Measurements from ENCODE around the gene CTCF.

DNA sequence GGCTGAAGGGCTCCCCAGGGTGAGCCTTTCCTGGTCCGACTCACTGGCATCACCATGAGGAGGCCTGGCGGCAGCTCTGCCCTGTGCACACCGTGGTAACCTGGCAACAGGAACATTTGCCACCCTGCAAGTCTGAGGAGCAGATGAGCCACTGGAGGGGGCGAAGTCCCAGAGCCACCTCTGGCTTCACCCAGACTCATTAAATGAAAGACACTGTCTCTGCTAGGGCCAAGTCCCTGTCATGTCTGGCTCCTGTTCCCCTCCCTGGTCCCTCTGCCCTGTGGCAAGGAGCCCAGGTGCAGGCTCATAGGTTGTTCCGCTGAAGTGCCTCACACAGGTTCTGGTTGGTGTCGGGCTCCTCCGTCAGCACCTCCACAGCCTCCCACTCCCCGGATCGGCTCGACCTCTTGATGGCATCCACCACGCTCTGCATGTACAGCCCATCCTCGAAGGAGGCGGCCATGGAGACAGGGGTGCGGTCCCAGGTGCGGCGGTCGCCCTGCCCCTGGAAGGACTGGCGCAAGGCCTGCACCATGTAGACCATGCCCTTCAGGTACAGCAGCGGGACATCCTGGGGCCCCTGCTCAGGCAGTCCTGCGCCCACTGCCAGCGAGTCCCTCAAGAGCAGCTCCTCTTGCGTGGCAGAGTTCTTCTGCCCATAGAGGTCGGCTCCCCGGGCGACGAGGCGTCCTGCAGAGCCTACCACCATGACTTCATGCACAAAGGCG lies 112.7 kb downstream of the CTCF start:
- TF ChIP-seq, protein P1, sequence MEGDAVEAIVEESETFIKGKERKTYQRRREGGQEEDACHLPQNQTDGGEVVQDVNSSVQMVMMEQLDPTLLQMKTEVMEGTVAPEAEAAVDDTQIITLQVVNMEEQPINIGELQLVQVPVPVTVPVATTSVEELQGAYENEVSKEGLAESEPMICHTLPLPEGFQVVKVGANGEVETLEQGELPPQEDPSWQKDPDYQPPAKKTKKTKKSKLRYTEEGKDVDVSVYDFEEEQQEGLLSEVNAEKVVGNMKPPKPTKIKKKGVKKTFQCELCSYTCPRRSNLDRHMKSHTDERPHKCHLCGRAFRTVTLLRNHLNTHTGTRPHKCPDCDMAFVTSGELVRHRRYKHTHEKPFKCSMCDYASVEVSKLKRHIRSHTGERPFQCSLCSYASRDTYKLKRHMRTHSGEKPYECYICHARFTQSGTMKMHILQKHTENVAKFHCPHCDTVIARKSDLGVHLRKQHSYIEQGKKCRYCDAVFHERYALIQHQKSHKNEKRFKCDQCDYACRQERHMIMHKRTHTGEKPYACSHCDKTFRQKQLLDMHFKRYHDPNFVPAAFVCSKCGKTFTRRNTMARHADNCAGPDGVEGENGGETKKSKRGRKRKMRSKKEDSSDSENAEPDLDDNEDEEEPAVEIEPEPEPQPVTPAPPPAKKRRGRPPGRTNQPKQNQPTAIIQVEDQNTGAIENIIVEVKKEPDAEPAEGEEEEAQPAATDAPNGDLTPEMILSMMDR (IDR thresholded peaks at IDR 0.05), result no peak
- no peak for TF ChIP-seq TCF7L2 (IDR thresholded peaks at IDR 0.05; ENCODE audit: low read depth, low read length)
- no peak for TF ChIP-seq SIN3A (IDR thresholded peaks at IDR 0.05; ENCODE audit: borderline replicate concordance, insufficient read depth, low read depth, low read length)
- TF ChIP-seq POLR2AphosphoS5 (IDR thresholded peaks at IDR 0.05; ENCODE audit: low read depth, low read length), result no peak
- TF ChIP-seq REST (IDR thresholded peaks at IDR 0.05; ENCODE audit: insufficient read depth in 1 of 2, low read depth in 2 of 2, low read length in 1 of 2), result no peak

All from Panc1 (cell line).